Activated T-cell treated with anti-CD3 and anti-CD28 coated beads, Interleukin-2, amount 50 U/mL, for 24 hours (primary cell): Measurements from ENCODE around the gene PTX4.
A peak's percentile ranks its signal among the peaks of the same experiment; 100 is the strongest.

Experiments
- DNase-seq: peaks from one replicate; pipeline ENCODE4 v3.0.0-alpha.2; 2020
- H3K27ac Mint-ChIP-seq: 2 replicates; pipeline ENCODE4 v1.8.0; 2020; ENCODE audit warnings: mild to moderate bottlenecking, mixed read lengths
- H3K27me3 Mint-ChIP-seq: 2 replicates; pipeline ENCODE4 v1.8.0; 2020; ENCODE audit warnings: mixed read lengths
- H3K36me3 Mint-ChIP-seq: 2 replicates; pipeline ENCODE4 v1.8.0; 2020; ENCODE audit warnings: low read depth, mixed read lengths
- H3K4me1 Mint-ChIP-seq: 2 replicates; pipeline ENCODE4 v1.8.0; 2020; ENCODE audit warnings: low read depth, mixed read lengths
- H3K4me3 Mint-ChIP-seq: 2 replicates; pipeline ENCODE4 v1.8.0; 2020; ENCODE audit warnings: mild to moderate bottlenecking, moderate library complexity, mixed read lengths
- H3K9me3 Mint-ChIP-seq: 2 replicates; pipeline ENCODE4 v1.8.0; 2020; ENCODE audit warnings: mixed read lengths

The PTX4 gene, protein sequence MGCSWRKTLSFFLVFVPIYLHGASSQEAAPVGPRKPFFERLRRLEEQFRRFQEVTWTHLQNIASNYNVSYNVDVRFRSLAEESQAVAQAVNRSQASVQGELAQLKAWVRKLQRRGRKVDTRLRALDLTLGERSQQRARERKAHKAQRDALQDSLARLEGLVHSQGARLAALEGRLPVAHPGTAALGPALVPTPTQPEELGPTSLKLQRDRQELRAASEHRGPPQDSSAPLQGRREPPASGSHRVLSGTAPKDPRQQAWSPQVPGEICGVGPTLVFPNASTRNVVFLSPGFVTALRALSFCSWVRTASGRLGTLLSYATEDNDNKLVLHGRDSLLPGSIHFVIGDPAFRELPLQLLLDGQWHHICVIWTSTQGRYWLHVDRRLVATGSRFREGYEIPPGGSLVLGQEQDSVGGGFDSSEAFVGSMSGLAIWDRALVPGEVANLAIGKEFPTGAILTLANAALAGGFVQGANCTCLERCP

DNA sequence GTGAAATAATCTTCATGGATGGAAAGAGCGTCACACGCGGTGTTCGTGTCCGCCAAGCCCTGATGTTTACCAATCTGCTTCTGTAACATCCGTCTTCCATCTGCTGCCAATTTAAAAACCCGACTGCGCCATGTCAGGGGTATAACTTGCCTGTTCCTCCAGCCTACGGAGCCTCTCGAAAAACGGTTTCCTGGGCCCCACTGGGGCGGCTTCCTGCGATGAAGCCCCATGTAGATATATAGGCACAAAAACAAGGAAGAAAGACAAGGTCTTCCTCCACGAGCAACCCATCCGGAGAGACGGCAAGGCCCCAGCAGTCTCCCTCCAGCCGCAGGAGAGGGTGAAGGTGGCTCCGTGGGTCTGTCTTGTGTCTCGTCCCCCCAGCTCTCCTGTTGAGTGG is at the start of gene PTX4:
Gene PTX4 (minus strand): TSS at position 326 of the 400 bp plus-strand sequence. CDS start 35 bp downstream, at position 291.
- peaks cover 9% of the 10 kb centered on the region for H3K4me1 Mint-ChIP-seq
- H3K27ac Mint-ChIP-seq = no peak within 1 kb of the TSS

DNA sequence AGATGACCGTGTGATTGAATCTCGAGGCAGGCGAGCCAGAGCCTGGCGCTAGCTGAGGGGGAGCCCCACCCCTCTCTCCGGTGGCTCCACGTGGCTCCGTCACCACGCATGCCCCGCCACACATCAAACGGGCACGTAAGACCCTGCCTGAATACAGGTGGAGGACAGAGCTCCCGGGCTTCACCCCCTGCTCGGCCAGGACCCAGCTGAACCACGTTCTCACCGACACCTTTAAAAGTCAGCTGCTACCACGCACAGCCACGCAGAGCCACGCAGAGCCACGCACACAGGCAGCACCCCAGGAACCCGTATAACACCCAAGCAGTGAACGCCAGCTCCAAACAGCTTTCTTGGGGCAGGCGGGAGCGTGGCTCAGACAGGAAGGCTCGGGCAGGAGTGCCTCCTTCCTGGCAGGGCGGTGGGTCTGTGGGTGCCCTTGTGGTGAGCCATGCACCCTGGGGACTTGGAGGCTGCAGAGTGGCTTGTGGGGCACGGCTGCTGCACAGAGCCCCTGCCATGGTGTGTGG is 49.1 kb upstream of the PTX4 start:
- H3K27ac Mint-ChIP-seq = peak overlapping the region; percentile 95
- H3K27me3 Mint-ChIP-seq = no peaks in the 10 kb centered on the region
- H3K4me1 Mint-ChIP-seq = peaks cover 68% of the 10 kb centered on the region
- DNase-seq = peak; percentile 68
- peak overlapping the region; percentile 96 for H3K4me3 Mint-ChIP-seq
- no peaks in the 10 kb centered on the region for H3K9me3 Mint-ChIP-seq
- peaks cover 91% of the 10 kb centered on the region for H3K36me3 Mint-ChIP-seq

More for the DNA sequence above, at the start of gene PTX4:
- Mint-ChIP-seq H3K9me3 (no peaks in the 10 kb centered on the region), H3K27me3 (no peaks in the 10 kb centered on the region), H3K4me3 (no peak within 1 kb of the TSS), H3K36me3 (peaks cover 2% of the 10 kb centered on the region)
- DNase-seq = no peak

DNA sequence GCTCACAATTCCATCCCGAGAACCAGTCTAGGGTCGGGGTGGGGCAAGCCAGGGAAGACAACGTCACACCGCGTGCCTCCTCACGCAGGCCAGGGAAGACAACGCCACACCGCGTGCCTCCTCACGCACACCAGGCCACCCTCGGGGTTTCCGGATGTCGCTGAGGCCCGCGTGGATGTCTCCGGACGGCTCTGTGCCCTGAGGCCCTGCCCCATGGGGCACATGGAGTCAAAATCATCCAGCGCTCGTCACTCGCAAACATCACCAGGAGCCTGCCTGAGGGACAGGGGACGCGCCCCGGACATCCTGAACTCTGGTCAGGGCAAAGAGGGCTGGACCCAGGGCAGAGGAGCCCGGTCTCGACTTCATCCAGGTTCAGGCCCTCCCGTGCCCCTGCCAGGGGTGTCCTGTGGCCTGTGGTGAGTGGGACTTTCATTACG is 48.4 kb upstream of the PTX4 start:
- no peaks in the 10 kb centered on the region for H3K27me3 Mint-ChIP-seq
- peaks cover 84% of the 10 kb centered on the region for H3K36me3 Mint-ChIP-seq
- H3K9me3 Mint-ChIP-seq = no peaks in the 10 kb centered on the region
- H3K4me3 Mint-ChIP-seq = peak overlapping the region; percentile 96
- DNase-seq = no peak
- H3K4me1 Mint-ChIP-seq = peaks cover 65% of the 10 kb centered on the region
- peak overlapping the region; percentile 95 for H3K27ac Mint-ChIP-seq

DNA sequence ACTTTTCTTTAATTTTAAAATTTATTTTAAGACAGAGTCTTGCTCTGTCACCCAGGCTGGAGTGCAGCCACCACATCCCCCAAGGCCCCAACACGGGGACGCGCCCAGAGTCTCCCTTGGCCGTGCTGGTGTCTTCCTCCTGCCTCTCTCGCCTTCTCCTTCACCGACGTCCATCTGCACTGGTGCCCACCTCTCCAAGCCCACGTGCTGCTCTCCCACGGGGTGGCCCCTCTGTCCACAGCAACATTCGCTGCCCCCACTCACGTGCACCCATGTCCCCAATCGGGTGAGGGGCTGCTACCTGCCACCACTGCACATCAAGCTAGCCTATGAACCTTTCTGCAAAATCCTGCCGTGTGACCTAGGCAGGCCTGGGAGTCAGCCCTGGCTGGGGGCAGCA is 47.9 kb upstream of the PTX4 start:
- Mint-ChIP-seq H3K36me3 (peaks cover 79% of the 10 kb centered on the region), H3K4me1 (peaks cover 60% of the 10 kb centered on the region), H3K27me3 (no peaks in the 10 kb centered on the region), H3K27ac (peak overlapping the region; percentile 95), H3K9me3 (no peaks in the 10 kb centered on the region), H3K4me3 (peak overlapping the region; percentile 96)
- DNase-seq = no peak

DNA sequence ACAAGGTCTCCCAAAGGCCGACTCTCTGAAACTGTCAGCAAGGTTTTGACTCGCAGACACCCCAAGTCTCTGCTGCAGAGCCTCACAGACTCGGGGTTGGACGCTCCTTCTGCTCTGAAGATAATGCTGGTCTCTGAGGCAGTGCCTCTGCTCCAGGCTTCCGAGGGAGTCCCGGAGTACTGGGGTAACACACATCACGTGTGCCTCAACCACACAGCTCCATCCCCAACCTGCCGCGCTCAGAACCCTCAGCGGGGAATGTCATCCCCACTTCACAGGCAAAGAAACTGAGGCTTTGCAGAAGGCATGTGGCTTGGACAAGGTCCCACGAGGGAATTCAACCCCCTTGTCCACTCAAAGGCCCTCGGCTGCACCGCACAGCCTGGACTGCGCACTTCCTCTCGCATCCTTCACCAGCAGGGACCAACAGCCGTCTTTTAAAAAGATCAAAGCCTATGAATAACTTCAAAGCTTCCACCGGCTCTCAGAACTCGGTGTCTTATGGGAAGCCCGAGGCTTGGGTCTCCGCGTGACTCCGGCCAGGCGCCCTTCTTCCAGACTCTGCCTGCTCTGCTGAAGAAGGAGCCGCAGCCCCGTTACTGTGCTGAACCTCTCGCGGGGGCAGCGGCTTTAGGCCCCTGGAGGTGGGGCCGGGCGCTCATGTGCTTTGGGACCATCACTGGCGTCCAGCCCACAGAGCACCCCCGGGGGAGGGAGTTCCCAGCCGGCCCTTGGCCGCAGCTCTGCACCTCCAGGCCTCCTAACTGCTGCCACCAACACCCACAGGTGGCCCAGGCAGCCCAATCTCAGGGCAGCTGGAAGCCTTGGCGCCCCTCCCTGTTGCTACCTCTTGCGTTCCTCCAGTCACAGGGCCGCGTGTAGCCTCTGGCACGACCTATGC is 46.9 kb upstream of the PTX4 start:
- H3K27ac Mint-ChIP-seq = peak overlapping the region; percentile 95
- peaks cover 70% of the 10 kb centered on the region for H3K36me3 Mint-ChIP-seq
- no peaks in the 10 kb centered on the region for H3K9me3 Mint-ChIP-seq
- peak; percentile 69 for DNase-seq
- H3K27me3 Mint-ChIP-seq = no peaks in the 10 kb centered on the region
- peaks cover 56% of the 10 kb centered on the region for H3K4me1 Mint-ChIP-seq
- H3K4me3 Mint-ChIP-seq = peak overlapping the region; percentile 96

DNA sequence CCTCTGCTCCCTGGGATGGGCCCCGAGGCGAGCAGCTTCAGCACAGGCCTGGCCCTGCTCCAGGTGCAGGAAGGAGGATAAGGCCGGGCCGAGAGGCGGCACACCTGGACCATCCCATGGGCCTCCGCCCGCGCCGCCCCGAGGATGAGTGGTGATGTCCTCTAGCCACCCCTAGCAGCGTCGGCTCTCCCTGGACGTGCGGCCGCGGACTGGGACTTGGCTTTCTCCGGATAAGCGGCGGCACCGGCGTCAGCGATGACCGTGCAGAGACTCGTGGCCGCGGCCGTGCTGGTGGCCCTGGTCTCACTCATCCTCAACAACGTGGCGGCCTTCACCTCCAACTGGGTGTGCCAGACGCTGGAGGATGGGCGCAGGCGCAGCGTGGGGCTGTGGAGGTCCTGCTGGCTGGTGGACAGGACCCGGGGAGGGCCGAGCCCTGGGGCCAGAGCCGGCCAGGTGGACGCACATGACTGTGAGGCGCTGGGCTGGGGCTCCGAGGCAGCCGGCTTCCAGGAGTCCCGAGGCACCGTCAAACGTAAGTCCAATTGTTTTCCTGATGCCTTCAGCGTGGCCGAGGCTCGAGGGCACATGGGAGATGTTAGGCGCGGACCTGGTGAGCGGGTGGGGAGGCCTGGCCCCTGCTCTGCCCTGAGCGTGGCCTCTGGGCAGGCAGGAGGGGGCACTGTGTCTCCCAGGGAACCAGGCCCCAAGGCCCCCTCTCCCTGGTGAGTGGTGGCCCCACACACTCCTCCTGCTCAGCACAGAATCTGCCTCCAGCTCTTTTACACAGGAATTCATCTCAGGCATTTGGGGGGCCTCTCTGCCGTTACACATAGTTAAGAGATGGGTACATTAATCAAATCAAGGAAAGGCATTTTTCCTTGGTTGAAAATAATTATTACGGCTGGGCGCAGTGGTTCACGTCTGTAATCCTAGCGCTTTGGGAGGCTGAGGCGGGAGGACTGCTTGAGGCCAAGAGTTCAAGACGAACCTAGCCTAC is 45.6 kb upstream of the PTX4 start:
- Mint-ChIP-seq H3K9me3 (no peaks in the 10 kb centered on the region), H3K27me3 (no peaks in the 10 kb centered on the region), H3K4me1 (peaks cover 51% of the 10 kb centered on the region), H3K4me3 (peak overlapping the region; percentile 96), H3K27ac (peak overlapping the region; percentile 95), H3K36me3 (peaks cover 58% of the 10 kb centered on the region)
- peak; percentile 75 for DNase-seq

DNA sequence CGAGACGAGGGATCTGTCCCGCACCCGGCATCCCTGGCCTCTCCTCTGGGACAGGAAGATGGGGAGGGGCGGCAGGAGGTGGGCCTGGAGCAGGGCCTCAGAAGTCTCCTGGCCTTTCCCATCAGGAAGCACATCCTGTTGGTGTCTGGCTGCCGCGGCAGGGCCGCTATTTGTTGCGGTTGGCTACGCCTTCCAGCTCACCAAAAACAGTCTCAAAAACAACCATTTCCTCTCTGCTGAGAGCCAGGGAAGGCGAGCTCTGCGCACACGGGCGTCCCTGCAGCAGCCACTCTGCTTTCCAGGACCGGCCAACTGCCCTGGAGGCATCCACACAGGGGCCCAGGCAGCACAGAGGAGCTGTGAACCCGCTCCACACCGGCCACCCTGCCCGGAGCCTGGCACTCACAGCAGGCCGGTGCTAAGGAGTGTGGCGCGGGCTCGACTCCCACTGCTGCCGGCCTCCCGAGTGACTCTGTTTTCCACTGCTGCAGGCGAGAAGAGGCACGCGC is 44.8 kb upstream of the PTX4 start, which contains the start of gene TMEM204:
Gene TMEM204 (plus strand): TSS at position 224 of the 509 bp plus-strand sequence. CDS start 610 bp downstream, outside the sequence.
- peak within 1 kb of the TSS; percentile 96 for H3K4me3 Mint-ChIP-seq
- DNase-seq = peak; percentile 73
- peak within 1 kb of the TSS; percentile 95 for H3K27ac Mint-ChIP-seq
- no peaks in the 10 kb centered on the region for H3K27me3 Mint-ChIP-seq
- peaks cover 45% of the 10 kb centered on the region for H3K4me1 Mint-ChIP-seq
- H3K9me3 Mint-ChIP-seq = no peaks in the 10 kb centered on the region
- H3K36me3 Mint-ChIP-seq = peaks cover 50% of the 10 kb centered on the region

DNA sequence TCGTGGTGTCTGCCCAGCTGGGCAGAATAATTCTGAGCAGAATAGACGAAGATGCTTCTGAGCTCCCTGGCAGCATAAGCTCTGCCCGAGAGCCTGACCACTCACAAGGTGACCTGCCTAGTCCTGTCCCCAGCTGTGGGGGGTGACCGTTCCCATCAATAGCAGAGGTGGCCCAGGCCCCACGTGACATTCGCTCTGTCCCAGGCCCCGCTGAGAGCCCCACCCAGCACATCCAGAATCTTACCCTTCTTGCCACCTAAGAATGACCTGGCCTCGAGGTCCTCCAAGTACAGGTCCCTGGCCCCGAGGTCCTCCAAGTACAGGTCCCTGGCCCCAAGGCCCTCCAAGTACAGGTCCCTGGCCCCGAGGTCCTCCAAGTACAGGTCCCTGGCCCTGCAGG is 44.0 kb upstream of the PTX4 start:
- Mint-ChIP-seq H3K27me3 (no peaks in the 10 kb centered on the region), H3K27ac (peak overlapping the region; percentile 95), H3K36me3 (peaks cover 43% of the 10 kb centered on the region)

DNA sequence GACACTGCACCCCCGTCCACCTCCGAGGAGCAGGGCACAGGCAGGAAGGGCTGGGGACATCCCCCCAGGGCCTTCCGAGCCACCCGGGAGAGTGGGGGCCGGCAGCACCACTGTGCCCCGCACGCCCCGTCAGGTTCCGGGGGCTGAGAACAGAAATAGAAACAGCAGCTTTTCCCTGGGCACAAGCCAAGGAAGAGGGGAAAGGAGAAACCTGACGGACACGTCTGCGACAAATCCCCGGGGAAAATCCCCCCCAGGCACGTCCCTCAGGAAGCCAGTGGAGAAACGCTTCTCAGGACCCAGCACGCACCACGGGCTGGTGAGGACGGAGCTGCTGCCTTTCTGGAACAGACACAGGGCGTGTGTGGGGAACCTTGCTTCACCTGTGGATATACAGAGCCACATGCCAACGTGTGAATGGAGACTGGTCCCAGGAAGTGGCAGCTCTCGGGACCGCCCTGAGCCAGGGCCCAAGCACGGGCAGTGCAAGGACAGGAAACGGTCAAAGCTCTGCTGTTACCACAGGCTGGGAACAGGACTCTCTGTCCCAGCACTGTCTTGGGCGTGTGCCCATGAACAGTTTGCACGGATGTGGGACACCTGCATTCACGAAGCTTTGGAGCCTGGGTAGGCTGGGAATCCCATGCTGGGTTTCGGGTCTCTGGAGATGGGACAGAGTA is 43.5 kb upstream of the PTX4 start:
- Mint-ChIP-seq H3K27ac (peak overlapping the region; percentile 95), H3K9me3 (no peaks in the 10 kb centered on the region), H3K36me3 (peaks cover 38% of the 10 kb centered on the region), H3K4me1 (peaks cover 39% of the 10 kb centered on the region), H3K4me3 (peak overlapping the region; percentile 96), H3K27me3 (no peaks in the 10 kb centered on the region)
- no peak for DNase-seq

More for the DNA sequence above, 44.0 kb upstream of the PTX4 start:
- Mint-ChIP-seq H3K4me1 (peaks cover 41% of the 10 kb centered on the region), H3K4me3 (peak overlapping the region; percentile 96), H3K9me3 (no peaks in the 10 kb centered on the region)
- DNase-seq = peak; percentile 48

DNA sequence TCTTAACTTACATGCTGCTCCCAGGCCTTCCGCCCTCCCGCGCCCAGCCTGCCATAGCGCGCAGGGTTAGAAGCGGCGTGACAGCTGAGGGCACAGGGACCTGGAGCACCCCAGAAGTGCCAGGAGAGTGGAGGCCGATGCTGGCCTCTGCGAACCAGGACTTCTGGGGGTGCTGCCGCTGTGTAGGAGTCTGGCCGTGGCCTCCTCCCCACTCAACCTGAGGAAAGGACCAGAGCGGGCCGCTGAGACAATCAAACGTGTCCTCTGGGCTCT is 42.8 kb upstream of the PTX4 start:
- Mint-ChIP-seq H3K4me1 (peaks cover 39% of the 10 kb centered on the region), H3K36me3 (peaks cover 31% of the 10 kb centered on the region), H3K9me3 (no peaks in the 10 kb centered on the region), H3K4me3 (no peak overlapping the region), H3K27me3 (no peaks in the 10 kb centered on the region), H3K27ac (no peak overlapping the region)
- no peak for DNase-seq

DNA sequence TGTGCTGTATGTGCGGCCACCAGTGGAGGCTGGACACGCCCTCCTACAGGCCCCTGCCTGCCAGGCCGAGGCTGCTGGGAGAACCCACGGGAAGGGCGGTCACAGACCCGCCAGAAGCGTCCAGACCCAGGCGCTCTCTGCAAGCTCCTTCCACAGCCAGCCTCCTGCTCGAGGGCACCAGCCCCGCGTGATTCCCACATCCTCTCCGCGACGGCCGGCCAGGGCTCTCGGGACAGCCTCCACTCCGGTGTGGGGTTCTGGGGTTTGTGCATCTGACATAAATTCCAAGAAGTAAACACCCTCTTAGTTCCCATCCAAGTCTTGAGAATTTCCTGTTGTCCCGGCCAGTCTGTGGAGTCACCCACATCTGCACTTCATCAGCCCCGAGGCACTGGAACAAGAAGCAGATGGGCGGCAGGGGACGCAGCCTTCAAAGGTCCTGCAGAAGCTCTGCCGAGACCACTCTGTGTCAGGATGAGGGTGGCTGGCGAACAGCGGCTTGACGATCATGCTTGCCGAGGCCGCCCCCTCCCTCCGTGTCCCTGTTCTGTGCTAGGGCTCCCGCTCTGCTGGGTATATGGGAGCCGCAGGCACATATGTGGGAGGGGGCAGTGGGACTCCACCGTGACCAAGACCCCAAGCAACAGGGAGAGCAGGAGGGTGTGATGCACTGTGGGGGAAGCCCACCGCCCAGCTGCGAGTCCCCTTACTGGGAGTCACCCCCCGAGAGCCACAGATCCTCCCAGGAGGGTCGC is 42.3 kb upstream of the PTX4 start:
- no peak for DNase-seq
- peaks cover 26% of the 10 kb centered on the region for H3K36me3 Mint-ChIP-seq
- no peak overlapping the region for H3K4me3 Mint-ChIP-seq
- no peaks in the 10 kb centered on the region for H3K9me3 Mint-ChIP-seq
- no peaks in the 10 kb centered on the region for H3K27me3 Mint-ChIP-seq
- peaks cover 35% of the 10 kb centered on the region for H3K4me1 Mint-ChIP-seq
- H3K27ac Mint-ChIP-seq = no peak overlapping the region

DNA sequence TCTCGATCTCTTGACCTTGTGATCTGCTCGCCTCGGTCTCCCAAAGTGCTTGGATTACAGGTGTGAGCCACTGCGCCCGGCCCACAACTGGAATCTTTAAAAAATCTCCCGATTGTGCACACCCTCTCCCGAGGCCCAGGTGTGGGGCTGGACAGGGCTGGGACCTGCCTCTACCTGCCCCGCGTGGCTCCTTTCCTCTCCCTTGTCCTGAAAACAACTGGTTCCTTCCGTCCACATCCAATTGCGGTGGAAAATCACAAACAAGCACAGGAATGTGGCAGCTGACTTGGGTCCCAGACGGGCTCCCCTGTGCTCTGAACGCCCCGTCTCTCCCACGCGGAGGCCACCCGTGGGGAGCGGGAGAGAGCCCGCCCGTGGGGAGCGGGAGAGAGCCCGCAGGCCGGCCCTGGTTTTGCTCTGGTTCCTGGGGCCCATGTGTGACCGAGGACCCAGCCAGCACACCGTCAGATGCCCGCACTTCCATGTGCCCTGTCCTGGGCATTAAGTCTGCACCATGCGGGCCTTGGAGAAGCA is 41.7 kb upstream of the PTX4 start:
- Mint-ChIP-seq H3K4me3 (no peak overlapping the region), H3K27ac (no peak overlapping the region), H3K4me1 (peaks cover 41% of the 10 kb centered on the region), H3K27me3 (no peaks in the 10 kb centered on the region), H3K36me3 (peaks cover 19% of the 10 kb centered on the region), H3K9me3 (no peaks in the 10 kb centered on the region)
- no peak for DNase-seq
